ENCODE results near the gene FAM241A.
"Not testable (repeated sequence)": the region's sequence is repeated elsewhere in the genome, so short reads cannot be mapped to it uniquely, and the experiment has no call there.

Gene FAM241A

DNA sequence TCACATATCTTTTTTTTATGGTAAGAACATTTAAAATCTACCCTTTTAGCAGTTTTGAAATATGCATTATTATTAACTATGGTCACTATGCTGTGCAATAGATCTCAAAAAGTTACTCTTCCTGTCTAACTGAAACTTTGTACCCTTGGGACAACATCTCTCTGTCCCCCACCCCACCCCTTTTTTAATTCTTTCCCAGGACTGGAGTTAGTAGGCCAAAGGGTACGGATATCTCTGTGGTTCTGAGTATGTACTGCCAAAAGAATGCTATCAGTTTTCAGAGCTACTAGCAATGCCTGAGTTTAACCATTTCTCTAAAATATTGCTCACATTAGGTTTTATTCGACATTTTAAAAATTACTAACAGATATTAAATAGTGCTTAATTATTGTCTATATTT, 4.7 kb upstream of the FAM241A start:
- no peak for DNase-seq

DNA sequence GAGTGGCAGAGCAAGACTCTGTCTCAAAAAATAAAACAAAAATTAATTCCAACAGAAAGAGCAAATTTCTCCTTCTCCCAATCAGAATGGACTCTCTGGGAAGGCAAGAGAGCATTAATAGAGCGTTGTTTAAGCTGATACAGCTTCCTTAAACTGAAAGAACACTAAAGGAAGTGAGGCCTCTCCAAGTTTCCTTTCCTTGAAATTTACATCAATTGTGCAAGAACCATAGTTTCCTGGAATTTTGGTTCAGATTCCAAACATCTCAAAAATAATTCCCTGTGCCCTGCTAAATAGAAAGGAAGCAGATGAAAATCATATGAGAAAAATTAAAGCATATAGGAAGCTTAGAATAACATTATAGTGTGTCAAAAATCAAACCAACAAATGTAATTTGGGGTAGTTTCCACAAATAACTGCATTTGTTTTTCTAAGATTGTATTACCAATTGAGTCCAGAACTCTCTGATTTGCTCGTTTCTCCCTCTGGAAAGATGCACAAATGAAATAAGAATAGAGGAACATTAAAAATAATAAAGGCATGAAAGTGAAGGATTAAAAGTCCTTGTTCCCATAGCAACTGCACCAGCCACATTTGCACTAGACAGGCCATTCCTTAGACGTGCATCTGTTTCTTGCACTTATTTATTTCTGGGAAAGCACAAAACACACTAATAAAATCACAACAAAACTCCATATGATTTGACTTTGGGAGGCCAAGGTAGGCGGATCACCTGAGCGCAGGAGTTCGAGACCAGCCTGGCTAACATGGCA, 3.7 kb upstream of the FAM241A start:
- no peak for DNase-seq

DNA sequence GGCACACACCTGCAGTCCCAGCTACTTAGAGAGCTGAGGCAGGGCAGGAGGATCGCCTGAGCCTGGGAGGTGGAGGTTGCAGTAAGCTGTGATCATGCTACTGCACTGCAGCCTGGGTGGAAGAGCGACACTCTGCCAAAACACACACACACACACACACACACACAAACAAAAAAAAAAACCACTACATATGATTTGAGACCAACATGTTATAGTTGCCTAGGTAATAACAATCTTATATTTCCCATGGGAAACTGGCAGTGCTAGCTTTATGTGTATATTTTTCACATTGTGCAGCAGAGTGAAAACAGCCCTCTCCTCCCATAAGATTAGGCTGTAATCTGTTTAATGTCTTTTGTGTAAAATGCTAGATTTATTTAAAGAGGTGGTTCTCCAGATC, 3.1 kb upstream of the FAM241A start:
- DNase-seq, result no peak

DNA sequence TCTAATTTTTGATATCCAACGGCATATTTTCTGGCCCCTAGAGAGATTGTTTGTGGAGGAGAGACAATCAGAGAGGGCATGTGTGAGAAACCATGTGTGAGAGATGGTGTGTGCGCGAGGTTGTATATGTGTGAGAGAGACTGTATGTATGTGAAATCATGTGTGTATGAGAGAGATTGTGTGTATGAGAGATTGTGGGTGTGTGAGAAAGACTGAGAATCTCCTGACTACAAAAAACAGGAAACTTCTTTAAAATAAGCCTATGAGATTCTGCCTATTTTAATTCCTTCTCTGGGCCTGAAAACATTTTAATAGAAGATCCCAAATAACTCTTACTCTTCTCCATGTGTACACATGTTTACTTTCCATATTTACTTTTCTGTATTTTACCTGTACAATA, 1.5 kb upstream of the FAM241A start:
- no peak for DNase-seq

DNA sequence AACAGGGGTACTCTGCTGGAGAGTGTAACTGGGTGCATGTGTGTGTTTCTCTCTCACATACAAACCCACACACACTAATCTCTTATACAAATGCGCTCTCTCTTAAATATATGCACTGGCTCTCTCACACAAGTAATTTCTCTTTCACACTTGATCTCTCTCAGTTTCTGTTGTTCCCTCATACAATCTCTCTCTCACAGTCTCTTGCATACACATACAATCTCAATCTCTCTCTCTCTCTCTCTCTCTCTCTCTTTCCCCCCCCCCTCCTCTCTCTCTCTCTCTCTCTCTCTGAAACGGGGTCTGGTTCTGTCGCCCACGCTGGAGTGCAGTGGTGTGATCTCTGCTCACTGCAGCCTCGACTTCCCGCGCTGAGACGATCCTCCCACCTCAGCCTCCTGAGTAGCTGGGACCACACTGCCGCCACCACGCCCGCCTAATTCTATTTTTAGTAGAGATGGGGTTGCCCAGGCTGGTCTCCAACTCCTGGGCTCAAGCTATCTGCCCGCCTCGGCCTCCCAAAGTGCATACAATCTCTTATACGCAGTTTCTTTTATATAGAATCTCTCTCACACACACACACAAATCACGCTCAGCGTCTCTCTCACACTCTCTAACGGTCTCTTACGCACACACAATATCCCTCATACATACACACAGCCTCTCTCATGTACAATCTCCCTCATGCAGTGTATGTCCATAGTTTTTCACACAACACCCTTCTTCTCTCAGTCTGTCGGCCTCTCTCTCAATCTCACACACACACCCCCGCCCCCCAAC, 518 bp upstream of the FAM241A start:
- DNase-seq, result no peak

DNA sequence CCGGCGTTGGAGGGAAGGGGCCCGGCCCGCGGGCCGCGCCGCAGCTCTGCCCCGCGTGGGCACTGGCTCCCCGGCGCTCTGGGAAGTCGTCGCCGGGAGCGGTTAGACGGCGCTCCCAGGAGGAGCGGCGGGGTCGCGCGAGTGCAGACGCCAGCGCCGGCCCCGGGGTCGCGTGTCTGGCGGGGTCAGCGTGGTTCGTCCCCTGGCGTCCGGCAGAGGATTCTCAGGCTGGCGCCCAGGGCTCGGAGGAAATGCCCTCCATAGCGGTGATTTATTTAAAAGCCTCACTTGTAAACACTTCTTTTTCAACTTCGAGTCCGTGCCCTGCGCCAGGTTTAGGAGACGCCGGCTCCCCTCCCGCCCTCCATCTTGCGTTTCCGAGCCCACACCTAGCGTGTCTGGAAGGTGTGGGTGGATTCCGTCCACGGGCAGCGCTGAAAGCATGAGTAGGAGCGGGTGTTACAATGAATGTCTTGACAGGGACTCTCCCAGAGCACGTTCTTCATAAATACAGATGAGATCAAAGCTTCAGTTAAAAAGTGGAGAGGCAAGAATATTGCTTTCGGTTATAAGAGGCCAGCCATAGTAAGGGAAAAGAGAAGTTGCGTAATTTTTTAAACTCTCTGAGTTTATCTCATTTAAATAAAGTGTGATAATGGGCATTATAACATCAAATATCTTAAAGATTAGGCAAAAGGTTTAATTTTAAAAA, 692 bp downstream of the FAM241A start:
- no peak for DNase-seq

DNA sequence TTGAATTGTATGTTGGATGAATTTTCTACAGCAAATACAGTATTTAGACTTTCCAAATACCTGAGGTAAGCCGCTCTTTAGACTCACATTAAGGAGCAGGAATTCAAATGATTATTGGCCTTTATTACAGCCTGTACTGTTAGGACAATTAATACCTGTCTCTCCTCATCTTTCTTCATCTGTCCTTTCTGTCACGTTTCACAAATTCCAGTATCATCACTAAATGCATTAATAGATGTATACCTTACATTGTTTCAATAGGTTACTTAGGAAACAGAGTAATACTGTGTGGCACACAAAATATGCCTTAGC, 1.2 kb downstream of the FAM241A start:
- DNase-seq, result no peak

DNA sequence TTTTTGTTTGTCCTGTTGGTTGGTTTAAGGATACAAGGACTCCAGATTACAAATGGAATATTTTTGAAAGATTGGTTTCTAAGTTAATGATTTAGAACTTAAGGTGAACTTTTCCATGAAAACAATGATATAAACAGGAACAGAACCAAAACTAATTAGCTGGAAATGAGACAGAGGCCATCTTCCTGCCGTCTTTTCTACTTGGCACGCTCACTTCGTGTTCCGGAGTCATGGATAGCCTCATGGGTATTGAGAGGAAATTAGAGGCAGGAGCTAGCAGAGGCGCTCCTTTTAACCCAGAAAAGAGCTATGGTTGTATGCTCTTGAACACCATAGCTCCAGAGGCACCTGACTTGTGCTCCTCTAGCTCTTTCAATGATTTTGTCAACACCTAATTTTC, 2.4 kb downstream of the FAM241A start:
- no peak for DNase-seq

DNA sequence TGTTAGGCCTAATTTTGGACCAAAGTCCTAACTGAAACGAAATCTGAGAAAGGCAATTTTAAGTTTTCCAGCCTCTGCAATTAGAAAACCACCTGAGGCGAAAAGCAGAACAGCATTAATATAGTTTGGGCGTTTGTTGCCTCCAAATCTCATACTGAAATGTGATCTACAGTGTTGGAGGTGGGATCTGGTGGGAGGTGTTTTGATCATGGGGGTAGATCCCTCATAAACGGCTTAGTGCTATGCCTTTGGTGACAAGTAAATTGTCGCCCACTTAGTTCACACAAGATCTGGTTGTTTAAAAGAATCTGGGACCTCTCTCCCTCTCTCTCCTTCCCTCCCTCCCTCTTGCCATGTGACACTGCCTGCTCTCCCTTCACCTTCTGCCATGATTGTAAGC, 5.7 kb downstream of the FAM241A start:
- no peak for DNase-seq

DNA sequence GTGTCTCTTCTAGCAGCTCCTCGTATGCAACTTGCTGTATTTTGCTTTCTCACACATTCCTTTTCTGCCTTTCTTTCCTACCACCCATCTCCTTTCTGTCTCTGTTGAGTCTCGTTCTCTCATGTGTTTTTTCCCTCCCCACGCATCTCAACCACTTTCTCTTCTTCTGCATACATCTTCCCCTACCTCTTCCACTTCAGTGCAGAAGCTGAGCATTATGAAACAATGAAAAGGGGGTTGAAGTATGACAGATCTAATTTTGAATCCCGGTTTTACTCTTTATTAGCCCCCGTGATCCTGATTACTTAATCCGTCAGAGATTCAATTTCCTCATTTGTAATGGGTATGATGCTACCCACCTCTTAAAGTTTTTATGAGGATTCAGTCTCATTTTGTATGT, 7.3 kb downstream of the FAM241A start:
- no peak for DNase-seq

DNA sequence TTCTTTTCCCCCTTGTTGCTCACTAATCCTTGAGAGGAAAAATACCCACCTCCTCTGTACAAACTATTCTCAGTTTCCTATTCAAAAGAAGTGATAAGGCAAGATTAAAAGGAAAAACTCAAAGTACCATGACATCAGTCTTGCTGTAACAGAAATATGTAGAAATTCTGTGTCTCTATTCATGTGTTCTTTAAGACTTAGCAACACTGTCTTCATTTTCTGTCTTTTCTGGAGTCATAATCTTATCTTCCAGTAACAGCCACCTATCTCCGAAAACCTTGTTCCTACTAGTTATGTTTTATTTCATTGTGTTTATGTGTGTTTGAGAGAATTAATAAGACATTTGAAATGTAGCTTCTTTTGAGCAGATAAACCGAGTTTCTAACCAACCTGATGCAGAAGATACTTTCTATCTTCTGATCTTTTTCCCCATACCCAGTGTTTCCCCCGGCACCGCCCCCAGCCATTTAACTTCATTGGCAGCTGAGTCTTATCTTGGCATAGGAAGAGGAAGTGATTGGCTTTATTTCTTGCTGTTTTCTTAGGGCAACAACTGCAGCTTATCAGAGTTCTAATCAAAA, 8.0 kb downstream of the FAM241A start:
- no peak for DNase-seq

DNA sequence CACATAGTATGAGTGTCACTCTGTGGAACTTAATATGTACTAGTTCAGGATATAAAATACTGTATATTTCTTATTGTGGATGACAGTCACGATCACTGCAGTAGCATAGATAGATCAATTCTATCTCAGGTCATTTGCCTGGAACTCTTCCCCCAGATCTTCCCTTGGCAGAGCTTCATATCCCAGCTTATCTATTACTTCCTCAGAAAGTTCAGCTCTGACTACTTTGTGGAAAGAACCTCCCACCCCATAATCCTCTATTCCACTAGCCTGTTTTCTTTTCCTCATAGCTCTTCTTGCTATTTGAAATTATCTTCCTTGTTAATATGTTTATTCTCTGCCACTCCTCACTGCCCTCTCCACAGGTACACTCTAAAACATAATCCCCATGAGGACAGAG, 10.9 kb downstream of the FAM241A start:
- DNase-seq, result no peak

DNA sequence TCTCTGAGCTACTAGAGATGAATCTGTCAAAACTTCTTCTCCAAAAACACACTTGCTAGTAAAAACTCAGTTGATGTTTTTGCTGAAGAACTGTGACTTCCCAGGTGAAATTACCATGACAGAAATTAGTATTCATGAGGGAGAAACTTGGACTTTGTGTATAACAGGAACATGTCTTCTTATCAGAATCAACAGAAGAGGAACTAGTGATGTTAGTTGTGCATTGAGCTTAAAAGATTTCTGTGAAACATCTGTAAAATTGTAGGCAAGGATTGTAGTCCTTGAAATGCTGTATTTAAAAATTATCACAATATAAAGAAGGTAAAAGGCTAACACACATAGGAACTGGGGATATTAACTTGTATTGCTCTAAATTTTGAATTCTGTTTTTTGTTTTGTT, 11.3 kb downstream of the FAM241A start:
- no peak for DNase-seq

DNA sequence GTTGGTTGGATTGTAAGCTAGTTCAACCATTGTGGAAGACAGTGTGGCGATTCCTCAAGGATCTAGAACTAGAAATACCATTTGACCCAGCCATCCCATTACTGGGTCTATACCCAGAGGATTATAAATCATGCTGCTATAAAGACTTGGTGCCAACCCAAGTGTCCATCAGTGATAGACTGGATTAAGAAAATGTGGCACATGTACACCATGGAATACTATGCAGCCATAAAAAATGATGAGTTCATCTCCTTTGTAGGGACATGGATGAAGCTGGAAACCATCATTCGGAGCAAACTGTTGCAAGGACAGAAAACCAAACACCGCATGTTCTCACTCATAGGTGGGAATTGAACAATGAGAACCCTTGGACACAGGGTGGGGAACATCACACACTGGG, 18.5 kb downstream of the FAM241A start:
- DNase-seq, result not testable (repeated sequence)

DNA sequence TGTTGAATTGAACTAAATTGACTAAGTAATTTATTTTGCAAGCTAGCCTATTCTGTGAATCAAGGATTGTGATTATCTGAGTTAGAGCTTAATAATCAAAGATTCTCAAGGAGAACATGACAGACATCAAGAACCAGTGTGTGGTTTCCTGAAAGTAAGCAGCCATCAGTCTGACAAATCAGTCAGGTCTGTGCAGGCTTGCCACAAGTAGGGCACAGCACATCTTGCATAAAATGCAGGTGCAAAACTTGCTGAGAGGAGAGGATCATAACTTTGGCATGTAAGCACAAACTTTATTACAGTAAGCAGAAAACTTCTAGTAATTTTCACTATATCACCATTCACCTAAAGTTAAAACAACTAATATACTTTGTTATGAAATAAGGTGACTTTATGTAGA, 22.5 kb downstream of the FAM241A start:
- no peak for DNase-seq

DNA sequence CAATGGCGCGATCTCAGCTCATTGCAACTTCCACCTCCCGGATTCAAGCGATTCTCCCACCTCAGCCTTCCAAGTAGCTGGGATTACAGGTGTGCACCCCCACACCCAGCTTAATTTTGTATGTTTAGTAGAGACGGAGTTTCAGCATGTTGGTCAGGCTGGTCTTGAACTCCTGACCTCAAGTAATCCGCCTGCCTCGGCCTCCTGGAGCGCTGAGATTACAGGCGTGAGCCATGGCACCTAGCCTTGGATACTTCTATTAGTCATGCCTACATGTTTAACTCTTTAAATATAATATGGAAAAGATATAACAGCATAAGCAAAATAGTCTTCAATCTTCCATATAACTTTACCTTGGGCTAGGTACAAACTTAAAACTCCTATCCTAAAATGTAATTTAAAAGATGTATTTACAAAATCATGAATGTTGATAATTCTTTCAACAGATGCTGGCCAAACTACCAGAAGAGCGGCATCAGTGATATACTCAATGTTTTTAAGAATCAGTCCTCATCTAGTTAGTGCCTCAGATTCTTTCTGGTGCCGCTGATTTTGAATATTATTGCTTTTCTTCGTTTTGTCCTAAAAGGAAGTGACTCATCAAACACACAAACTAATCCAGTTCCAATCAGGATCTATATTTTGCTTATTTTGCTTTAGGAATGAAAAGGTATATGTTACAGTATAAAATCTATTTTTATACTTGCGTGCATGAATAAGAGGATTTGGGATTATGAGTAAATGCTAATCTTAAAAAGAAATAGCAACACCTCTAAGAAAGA, 23.7 kb downstream of the FAM241A start:
- DNase-seq, result no peak

DNA sequence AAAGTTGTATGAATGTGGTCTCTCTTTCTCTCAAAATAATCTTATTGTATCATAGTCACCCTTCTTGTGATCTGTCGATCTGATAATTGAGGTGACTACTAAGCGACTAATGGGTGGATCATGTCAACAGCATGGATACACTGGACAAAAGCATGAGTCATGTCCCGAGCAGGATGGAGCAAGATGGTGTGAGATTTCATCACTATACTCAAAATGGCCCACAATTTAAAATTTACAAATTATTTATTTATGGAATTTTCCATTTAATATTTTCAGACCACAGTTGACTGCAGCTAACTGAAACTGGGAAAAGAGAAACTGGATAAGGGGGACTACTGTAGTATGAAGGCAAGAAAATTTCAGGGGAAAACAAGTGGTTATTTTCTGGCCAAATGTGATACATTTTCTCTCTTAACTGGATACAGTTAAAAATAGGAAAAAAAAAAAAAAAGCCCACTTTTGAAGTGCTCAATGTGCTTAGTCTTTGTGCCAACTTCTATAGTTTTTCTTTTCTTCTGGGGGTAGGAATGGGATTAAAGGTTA, 25.3 kb downstream of the FAM241A start:
- DNase-seq, result no peak

DNA sequence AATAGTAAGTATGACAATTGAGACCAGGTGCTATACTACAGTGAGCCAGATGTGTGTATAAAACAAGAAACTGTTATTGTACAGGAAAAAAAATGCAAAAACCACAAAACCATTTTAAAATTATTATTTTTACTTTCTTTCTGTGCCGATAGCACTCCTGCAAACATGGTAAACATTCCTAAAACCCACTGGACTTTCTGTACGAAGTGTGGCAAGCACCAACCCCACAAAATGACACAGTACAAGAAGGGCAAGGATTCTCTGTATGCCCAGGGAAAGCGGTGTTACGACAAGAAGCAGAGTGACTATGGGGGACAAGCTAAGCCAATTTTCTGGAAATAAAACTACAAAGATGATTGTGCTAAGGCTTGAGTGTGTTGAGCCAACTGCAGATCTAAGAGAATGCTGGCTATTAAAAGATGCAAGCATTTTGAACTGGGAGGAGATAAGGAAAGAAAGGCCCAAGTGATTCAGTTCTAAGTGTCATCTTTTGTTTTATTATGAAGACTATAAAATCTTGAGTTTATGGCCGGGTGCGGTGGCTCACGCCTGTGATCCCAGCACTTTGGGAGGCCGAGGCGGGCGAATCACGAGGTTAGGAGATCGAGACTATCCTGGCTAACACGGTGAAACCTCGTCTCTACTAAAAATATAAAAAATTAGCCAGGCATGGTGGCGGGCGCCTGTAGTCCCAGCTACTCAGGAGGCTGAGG, 26.0 kb downstream of the FAM241A start:
- DNase-seq, result not testable (repeated sequence)

DNA sequence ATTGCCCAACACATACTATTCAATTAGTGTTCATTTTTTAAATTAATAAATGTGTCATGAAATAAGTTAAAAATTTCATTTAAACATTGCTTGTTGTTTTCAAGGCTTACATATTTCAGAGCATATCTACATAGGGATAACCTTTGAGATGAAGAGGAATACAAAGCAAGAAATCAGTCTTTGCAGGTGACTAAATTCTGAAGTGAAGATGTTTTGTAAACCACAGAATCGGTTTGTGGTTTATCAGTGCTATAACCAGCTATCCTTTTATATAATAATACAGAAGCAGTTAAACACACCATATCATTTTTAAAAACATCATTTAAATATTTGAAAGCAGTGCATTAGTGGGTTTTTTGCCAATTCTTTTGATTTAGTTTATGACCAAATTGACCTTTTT, 26.9 kb downstream of the FAM241A start:
- no peak for DNase-seq

DNA sequence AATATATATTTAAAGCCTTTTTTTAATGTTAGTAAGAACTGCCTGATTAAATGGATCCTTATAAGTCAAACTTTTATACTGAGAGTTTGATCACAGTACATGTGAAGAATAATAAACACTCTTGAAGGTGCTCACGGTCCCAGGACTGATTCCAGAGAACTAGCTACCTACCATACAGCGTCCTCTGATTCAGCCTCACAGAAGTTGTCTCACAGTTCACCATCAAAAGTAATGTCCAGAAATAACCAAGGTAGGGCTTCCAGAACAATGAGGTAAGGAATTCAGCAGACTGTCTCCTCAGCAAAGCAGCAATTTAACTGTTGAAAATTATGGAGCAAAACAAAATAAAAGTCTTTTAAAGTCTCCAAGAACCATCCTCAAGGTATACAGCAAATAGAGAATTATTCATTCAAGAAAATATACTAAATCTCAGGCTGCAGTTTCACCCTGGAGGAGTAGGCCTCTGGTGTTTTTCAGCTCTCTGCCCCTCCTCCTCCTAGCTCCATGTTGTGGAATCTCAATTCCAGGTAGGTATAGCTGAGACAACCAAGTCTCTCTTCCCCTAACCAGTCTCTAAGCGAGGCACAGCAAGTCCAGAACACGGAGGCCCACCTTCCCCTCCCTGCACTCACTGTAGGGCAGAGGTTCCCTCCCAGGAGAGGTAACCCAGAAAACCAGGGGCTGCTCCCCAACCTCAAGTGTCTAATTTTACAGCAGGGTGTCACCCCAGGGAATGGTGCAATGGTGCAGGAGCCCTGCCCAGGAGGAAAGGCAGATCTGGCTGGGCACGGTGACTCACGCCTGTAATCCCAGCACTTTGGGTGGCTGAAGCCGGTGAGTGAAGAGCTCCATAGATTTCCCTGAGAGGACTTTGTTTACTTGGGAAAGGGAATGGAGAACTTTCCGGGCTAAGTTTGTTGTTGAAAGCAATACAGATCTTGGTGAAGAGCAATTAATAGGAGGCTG, 28.6 kb downstream of the FAM241A start:
- DNase-seq, result no peak

DNA sequence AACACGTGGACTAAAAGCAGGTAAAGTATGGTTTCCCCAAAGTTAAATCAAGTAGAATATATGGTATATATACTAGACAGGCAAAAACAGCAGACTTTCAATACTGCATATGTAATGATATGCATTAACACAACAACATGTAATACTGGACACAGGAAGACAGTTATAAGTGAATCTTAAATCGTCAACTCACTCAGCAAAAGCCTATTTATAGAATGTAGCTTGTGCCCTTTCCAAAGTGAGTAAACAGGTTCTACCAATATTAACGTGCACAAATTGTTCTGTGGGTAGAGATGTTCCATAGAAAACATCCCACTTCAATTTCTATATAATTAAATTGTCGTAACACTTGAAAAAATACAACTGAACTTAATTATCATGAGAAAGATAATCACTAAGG, 30.6 kb downstream of the FAM241A start:
- no peak for DNase-seq

All from NCI-H1417 treated with DMSO at 0.1 percent for 48 hours (cell line).